ENCODE results near the gene TGFBR3.
"Not testable (repeated sequence)": the region's sequence is repeated elsewhere in the genome, so short reads cannot be mapped to it uniquely, and the experiment has no call there.

Gene TGFBR3

GRCh38 chr1:91676030-91676429 is 209.9 kb downstream of the TGFBR3 start:
- Histone ChIP-seq H3K36me3 (ENCODE audit: insufficient read depth, low read length) (no peaks in the 10 kb centered on the region), H3K4me2 (ENCODE audit: low read length) (no peak overlapping the region), H3K9me3 (replicated peaks; ENCODE audit: low read length) (no peaks in the 10 kb centered on the region), H3K9ac (ENCODE audit: low read depth, low read length) (no peak overlapping the region), H3K4me1 (ENCODE audit: control insufficient read depth, insufficient read depth, low read length) (no peaks in the 10 kb centered on the region), H3K4me3 (ENCODE audit: low read length) (no peak overlapping the region), H3K27me3 (ENCODE audit: control insufficient read depth, insufficient read depth, low read length) (no peaks in the 10 kb centered on the region)

GRCh38 chr1:91674107-91674506 is 211.8 kb downstream of the TGFBR3 start:
- Histone ChIP-seq H3K4me3 (ENCODE audit: low read length) (no peak overlapping the region), H3K4me2 (ENCODE audit: low read length) (no peak overlapping the region), H3K9me3 (replicated peaks; ENCODE audit: low read length) (no peaks in the 10 kb centered on the region)

DNA sequence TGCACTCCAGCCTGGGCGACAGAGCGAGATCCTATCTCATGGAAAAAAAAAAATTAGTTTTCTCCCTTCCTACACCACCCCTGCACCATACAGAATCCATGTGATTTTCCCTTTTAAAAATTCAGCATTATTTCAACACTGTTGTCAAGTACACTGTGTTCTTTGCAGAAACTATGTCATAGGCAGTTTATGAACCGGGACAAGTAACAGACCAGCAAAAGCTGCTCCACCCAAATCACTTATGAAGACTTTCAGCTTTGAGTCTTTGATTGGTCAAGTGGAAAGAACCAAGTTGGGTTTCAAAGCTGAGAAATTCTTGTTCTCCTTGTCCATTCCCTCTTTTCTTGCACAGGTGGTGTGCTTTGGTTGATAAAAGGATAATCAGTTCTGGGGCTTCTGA is 212.3 kb downstream of the TGFBR3 start:
- Histone ChIP-seq H3K4me1 (ENCODE audit: control insufficient read depth, insufficient read depth, low read length) (no peaks in the 10 kb centered on the region), H3K27me3 (ENCODE audit: control insufficient read depth, insufficient read depth, low read length) (no peaks in the 10 kb centered on the region), H3K9ac (ENCODE audit: low read depth, low read length) (no peak overlapping the region), H3K4me2 (ENCODE audit: low read length) (no peak overlapping the region), H3K9me3 (replicated peaks; ENCODE audit: low read length) (no peaks in the 10 kb centered on the region), H3K4me3 (ENCODE audit: low read length) (no peak overlapping the region), H3K36me3 (ENCODE audit: insufficient read depth, low read length) (no peaks in the 10 kb centered on the region)

More at GRCh38 chr1:91674107-91674506, 211.8 kb downstream of the TGFBR3 start:
- no peak overlapping the region for H3K9ac ChIP-seq (ENCODE audit: low read depth, low read length)
- no peaks in the 10 kb centered on the region for H3K27me3 ChIP-seq (ENCODE audit: control insufficient read depth, insufficient read depth, low read length)
- H3K36me3 ChIP-seq (ENCODE audit: insufficient read depth, low read length) = no peaks in the 10 kb centered on the region
- no peaks in the 10 kb centered on the region for H3K4me1 ChIP-seq (ENCODE audit: control insufficient read depth, insufficient read depth, low read length)

- H3K4me1 ChIP-seq (ENCODE audit: control insufficient read depth, insufficient read depth, low read length) = no peaks in the 10 kb centered on the region
- no peaks in the 10 kb centered on the region for H3K27me3 ChIP-seq (ENCODE audit: control insufficient read depth, insufficient read depth, low read length)
- H3K4me2 ChIP-seq (ENCODE audit: low read length) = no peak overlapping the region
- H3K4me3 ChIP-seq (ENCODE audit: low read length) = no peak overlapping the region
- no peak overlapping the region for H3K9ac ChIP-seq (ENCODE audit: low read depth, low read length)
- no peaks in the 10 kb centered on the region for H3K36me3 ChIP-seq (ENCODE audit: insufficient read depth, low read length)
- no peaks in the 10 kb centered on the region for H3K9me3 ChIP-seq (replicated peaks; ENCODE audit: low read length)
These were observed 213.3 kb downstream of the TGFBR3 start for GRCh38 chr1:91672601-91673161.

DNA sequence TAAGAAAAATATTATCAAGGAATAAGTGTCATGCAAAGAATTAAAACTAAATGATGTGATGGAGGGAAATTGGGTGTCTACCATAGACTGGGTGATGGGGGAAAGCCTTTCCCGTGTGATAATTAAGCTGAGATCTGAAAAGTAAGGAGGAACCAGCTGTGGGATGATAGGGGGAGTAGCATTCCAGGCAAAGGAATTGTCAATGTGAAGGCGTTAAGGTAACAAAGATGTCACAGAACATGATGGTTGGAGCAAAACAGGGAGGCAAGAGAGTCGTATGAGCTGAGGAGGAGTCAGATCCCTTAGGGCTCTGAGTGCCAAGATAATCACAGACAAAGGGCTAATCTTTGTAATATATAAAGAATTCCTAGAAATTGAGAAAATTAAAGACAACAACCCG is 215.2 kb downstream of the TGFBR3 start:
- Histone ChIP-seq H3K4me1 (ENCODE audit: control insufficient read depth, insufficient read depth, low read length) (no peaks in the 10 kb centered on the region), H3K27me3 (ENCODE audit: control insufficient read depth, insufficient read depth, low read length) (no peaks in the 10 kb centered on the region), H3K9me3 (replicated peaks; ENCODE audit: low read length) (no peaks in the 10 kb centered on the region), H3K4me3 (ENCODE audit: low read length) (no peak overlapping the region), H3K4me2 (ENCODE audit: low read length) (no peak overlapping the region), H3K9ac (ENCODE audit: low read depth, low read length) (no peak overlapping the region), H3K36me3 (ENCODE audit: insufficient read depth, low read length) (no peaks in the 10 kb centered on the region)

DNA sequence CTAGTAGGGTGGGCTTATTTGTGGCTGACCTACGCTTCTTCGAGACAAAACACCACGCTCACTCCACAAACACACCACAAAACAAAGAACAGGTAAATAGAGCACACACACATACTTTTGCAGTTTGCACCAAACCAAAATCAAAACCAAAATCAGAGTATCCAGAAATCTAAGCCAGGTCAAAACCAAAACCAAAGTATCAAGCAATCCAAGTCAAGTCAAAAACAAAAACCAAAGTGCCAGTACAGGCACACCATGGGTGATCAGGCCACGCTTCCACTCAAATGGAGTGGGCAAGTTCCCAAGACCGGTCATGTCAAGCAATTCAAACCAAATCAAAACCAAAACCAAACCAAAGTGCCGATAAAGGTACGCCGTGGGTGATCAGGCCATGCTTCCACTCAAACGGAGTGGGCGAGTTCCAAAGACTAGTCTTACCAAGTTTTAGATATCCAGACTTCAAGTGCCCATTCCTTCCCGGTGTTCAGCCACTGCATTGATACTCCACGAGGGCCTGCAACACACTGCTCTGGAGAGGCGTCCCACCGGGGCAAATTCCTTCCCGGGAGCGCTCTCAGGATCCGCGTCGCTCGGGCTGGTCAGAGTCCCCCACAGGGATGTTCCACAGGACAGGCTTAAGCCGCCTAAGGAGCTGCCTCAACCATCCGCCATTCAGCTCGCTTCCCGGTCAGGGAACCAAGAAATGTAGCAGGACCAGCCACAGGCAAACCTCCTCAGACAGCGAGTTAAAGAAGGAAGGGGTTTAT is 216.2 kb downstream of the TGFBR3 start:
- Histone ChIP-seq H3K27me3 (ENCODE audit: control insufficient read depth, insufficient read depth, low read length) (no peaks in the 10 kb centered on the region), H3K4me3 (ENCODE audit: low read length) (no peak overlapping the region)

DNA sequence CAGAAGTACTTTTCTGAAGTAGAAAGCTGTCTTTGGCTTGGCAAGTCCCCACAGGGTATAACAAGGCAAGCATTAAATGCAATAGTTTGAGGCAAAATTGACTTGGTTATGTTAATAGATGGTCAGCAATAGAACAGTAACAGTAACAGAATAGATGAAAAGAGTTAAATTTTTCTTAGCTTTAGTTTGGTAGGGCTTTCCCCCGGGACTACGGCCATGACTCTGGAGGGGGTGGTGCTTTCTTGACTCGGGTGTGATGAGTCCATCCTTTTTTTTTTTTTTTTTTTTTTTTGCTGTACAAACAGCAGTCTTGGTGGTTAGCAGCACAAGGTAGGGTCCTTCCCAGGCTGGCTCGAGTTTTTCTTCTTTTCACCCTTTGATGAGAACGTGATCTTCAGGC is 219.3 kb downstream of the TGFBR3 start:
- not testable (repeated sequence) for H3K9ac ChIP-seq (ENCODE audit: low read depth, low read length); H3K4me1 ChIP-seq (ENCODE audit: control insufficient read depth, insufficient read depth, low read length); H3K4me2 ChIP-seq (ENCODE audit: low read length); H3K36me3 ChIP-seq (ENCODE audit: insufficient read depth, low read length); H3K4me3 ChIP-seq (ENCODE audit: low read length); H3K27me3 ChIP-seq (ENCODE audit: control insufficient read depth, insufficient read depth, low read length); H3K9me3 ChIP-seq (replicated peaks; ENCODE audit: low read length)

More for the DNA sequence above, 216.2 kb downstream of the TGFBR3 start:
- Histone ChIP-seq H3K36me3 (ENCODE audit: insufficient read depth, low read length) (no peaks in the 10 kb centered on the region), H3K4me1 (ENCODE audit: control insufficient read depth, insufficient read depth, low read length) (no peaks in the 10 kb centered on the region), H3K9ac (ENCODE audit: low read depth, low read length) (no peak overlapping the region), H3K4me2 (ENCODE audit: low read length) (no peak overlapping the region), H3K9me3 (replicated peaks; ENCODE audit: low read length) (no peaks in the 10 kb centered on the region)

DNA sequence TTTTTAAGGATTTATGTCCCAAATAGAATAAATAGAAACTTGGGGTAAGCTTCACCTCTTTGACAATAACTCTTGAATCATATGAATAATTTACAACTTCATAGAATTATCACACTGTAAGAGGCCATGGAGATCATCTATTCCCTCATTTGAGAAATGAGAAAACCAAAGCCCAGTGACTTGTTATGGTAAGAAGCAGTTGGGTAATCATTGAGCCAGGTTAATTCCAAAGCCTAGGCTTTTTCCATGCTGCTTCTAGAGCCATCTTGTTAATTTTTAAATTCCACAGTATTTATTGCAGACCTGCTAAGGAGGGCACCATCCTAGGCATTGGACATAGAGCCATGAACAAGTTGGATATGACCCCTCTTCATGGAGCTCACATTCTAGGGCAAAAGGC is 224.8 kb downstream of the TGFBR3 start:
- Histone ChIP-seq H3K9me3 (replicated peaks; ENCODE audit: low read length) (peaks cover 4% of the 10 kb centered on the region), H3K4me1 (ENCODE audit: control insufficient read depth, insufficient read depth, low read length) (no peaks in the 10 kb centered on the region), H3K9ac (ENCODE audit: low read depth, low read length) (no peak overlapping the region), H3K4me2 (ENCODE audit: low read length) (no peak overlapping the region), H3K36me3 (ENCODE audit: insufficient read depth, low read length) (no peaks in the 10 kb centered on the region), H3K27me3 (ENCODE audit: control insufficient read depth, insufficient read depth, low read length) (no peaks in the 10 kb centered on the region), H3K4me3 (ENCODE audit: low read length) (no peak overlapping the region)

DNA sequence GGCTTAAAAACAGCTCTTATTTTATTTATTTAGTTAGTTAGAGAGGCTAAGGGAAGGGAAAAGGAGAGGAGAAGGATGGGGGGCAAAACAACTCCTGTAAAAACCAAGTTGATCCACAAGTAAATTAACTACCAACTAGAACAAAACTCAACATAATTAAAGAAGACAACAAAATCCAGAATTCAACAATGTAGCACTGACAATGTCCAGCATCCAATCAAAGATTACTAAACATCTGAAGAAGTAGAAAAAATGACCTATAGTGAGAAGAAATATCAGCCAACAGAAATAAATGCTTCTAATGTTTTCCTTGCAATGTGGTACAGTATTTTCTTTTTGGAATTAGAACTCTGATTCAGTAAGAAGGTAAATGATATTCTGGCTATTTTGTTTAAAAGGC is 225.2 kb downstream of the TGFBR3 start:
- Histone ChIP-seq H3K4me2 (ENCODE audit: low read length) (no peak overlapping the region), H3K4me3 (ENCODE audit: low read length) (no peak overlapping the region), H3K9me3 (replicated peaks; ENCODE audit: low read length) (peaks cover 4% of the 10 kb centered on the region), H3K36me3 (ENCODE audit: insufficient read depth, low read length) (no peaks in the 10 kb centered on the region), H3K9ac (ENCODE audit: low read depth, low read length) (no peak overlapping the region), H3K4me1 (ENCODE audit: control insufficient read depth, insufficient read depth, low read length) (no peaks in the 10 kb centered on the region), H3K27me3 (ENCODE audit: control insufficient read depth, insufficient read depth, low read length) (no peaks in the 10 kb centered on the region)

DNA sequence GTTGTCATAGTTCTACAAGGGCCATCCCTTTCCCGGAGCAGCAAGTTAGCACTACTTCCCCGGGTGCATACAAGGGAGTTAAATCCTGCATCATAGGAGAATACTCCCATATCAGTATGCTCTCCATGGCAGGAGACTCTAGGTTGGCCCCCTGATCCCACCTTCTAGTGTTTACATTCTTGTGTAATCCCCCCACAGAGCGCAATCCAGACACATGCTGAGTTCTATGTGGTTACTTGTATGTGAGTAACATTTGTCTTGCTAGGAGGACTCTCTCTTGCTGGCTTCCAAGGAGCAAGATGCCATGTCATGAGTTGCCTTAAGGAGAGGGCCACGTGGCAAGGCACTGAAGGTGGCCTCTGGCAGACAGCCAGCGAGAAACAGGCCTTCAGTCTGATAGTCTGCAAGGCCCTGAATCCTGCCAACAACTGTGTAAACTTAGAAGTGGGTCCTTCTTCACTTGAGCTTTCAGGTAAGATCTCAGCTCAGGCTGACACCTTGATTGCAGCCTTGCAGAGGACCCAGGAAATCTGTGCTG is 230.0 kb downstream of the TGFBR3 start:
- Histone ChIP-seq H3K4me3 (ENCODE audit: low read length) (no peak overlapping the region), H3K9ac (ENCODE audit: low read depth, low read length) (no peak overlapping the region), H3K36me3 (ENCODE audit: insufficient read depth, low read length) (no peaks in the 10 kb centered on the region), H3K9me3 (replicated peaks; ENCODE audit: low read length) (peaks cover 4% of the 10 kb centered on the region), H3K4me1 (ENCODE audit: control insufficient read depth, insufficient read depth, low read length) (peaks cover 12% of the 10 kb centered on the region), H3K4me2 (ENCODE audit: low read length) (no peak overlapping the region), H3K27me3 (ENCODE audit: control insufficient read depth, insufficient read depth, low read length) (no peaks in the 10 kb centered on the region)

DNA sequence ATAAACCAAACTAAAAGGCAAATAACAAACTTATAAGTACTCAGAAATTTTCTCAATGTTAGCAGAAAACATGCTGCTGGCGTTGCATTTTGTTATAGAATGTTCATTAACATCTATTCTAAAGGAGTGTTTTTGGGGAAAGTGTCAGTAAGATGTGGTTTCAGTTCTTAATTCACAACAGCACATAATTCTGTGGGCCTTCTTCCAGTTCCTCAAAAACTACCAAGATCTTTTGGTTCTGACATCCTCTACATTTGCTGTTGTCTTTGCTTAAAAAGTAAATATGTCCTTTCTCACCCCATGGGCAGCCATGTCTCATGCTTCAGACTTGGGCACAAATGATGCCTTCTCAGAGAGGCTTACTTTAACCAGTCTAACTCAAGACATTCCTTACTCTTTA is 232.8 kb downstream of the TGFBR3 start:
- H3K27me3 ChIP-seq (ENCODE audit: control insufficient read depth, insufficient read depth, low read length) = no peaks in the 10 kb centered on the region
- no peaks in the 10 kb centered on the region for H3K36me3 ChIP-seq (ENCODE audit: insufficient read depth, low read length)
- peaks cover 22% of the 10 kb centered on the region for H3K4me1 ChIP-seq (ENCODE audit: control insufficient read depth, insufficient read depth, low read length)
- H3K9ac ChIP-seq (ENCODE audit: low read depth, low read length) = no peak overlapping the region
- H3K9me3 ChIP-seq (replicated peaks; ENCODE audit: low read length) = no peaks in the 10 kb centered on the region
- H3K4me3 ChIP-seq (ENCODE audit: low read length) = no peak overlapping the region
- H3K4me2 ChIP-seq (ENCODE audit: low read length) = no peak overlapping the region

DNA sequence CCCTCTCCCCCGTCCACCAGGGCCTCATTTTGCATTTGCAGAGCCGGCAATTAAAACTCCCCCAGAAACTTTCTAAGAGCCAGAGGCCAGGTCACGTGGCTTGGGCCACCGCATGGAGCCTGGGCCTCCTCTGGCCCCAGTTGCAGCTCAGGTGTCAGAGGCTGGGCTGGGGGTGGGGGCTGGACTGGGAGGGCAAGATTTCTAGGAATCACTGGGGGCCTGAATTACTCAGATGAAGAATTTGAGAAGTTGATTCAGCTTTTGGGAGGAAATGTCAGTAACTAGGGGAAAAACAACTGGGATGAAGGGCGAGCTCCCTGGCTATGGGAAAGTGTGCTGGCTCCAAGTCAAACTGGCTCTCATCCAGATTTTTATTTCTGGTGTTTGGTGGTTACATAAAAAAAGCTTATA is 234.3 kb downstream of the TGFBR3 start:
- Histone ChIP-seq H3K27me3 (ENCODE audit: control insufficient read depth, insufficient read depth, low read length) (no peaks in the 10 kb centered on the region), H3K9me3 (replicated peaks; ENCODE audit: low read length) (no peaks in the 10 kb centered on the region), H3K36me3 (ENCODE audit: insufficient read depth, low read length) (no peaks in the 10 kb centered on the region), H3K4me2 (ENCODE audit: low read length) (no peak overlapping the region), H3K4me1 (ENCODE audit: control insufficient read depth, insufficient read depth, low read length) (peaks cover 22% of the 10 kb centered on the region), H3K9ac (ENCODE audit: low read depth, low read length) (no peak overlapping the region), H3K4me3 (ENCODE audit: low read length) (no peak overlapping the region)
